Measurements from ENCODE around the gene DAPK1. TPM values are rescaled to one million over a fixed set of nuclear protein-coding genes. Genes with fewer than 3 reads are reported as not detected.

DAPK1 gene
- total and polyA plus RNA-seq, 10 of the 15 experiments (the other 5 are each of a cell fraction or from before 2014, with no cell fraction given): 8.2 to 94.7 (median 51.6) TPM

DNA sequence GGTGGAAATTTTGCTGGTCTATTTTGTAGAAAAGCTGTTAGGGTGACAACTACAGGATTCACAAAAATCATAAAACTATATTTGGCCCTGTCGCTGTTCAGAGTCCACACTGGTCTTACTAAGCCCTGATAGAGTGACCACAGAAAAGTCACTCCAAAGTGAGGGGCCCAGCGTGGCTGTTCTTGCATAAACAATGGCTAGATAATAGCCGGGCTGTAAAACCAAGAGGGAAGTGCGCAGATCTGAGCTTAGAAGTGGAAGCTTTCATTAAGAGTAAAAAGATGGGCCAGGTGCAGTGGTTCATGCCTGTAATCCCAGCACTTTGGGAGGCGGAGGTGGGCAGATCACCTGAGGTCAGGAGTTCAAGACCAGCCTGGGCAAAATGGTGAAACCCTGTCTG is 212.8 kb downstream of the DAPK1 start:
- no peak for FAIRE-seq

More for the DNA sequence above, 212.8 kb downstream of the DAPK1 start:
- 20% methylated on average over 5 of the region's 5 CpGs for WGBS (ENCODE audit: insufficient coverage, insufficient replicate concordance, low lambda C conversion rate, missing lambda C conversion rate)
- intact Hi-C loops (cut with micrococcal nuclease; ENCODE audit: unreplicated experiment): no loop called here
- Histone ChIP-seq H3K79me2 (ENCODE audit: control insufficient read depth, insufficient read depth, low read length) (no peaks in the 10 kb centered on the region), H4K20me1 (ENCODE audit: control insufficient read depth, insufficient read depth) (no peaks in the 10 kb centered on the region), H3K9ac (ENCODE audit: control insufficient read depth, insufficient read depth, low read length) (no peak overlapping the region), H3K9me3 (replicated peaks; ENCODE audit: control insufficient read depth, insufficient read depth, low read length) (no peaks in the 10 kb centered on the region), H3K4me3 (no peak overlapping the region), H3K27me3 (replicated peaks in 1 of 2; ENCODE audit: control insufficient read depth in 2 of 2, insufficient read depth in 2 of 2, low read length in 1 of 2) (peaks cover 0 to 2% of the 10 kb centered on the region in 2 experiments; a peak in 1 of 4 replicates), H3K4me1 (ENCODE audit: control insufficient read depth, insufficient read depth, low read length) (peaks cover 15% of the 10 kb centered on the region), H3K27ac (ENCODE audit: control insufficient read depth, insufficient read depth) (no peak overlapping the region), H3K36me3 (ENCODE audit: control insufficient read depth in 2 of 2, insufficient read depth in 2 of 2, low read length in 1 of 2) (peaks cover 5 to 10% of the 10 kb centered on the region in 2 experiments; a peak in 3 of 4 replicates), H3K4me2 (ENCODE audit: control insufficient read depth, insufficient read depth) (no peak overlapping the region), H2AFZ (ENCODE audit: control insufficient read depth, low read depth, low read length) (no peak overlapping the region)
- ATAC-seq (no peak), DNase-seq (ENCODE audit: low read depth, low spot score) (no peak)
- RAD21 ChIA-PET (ENCODE audit: unreplicated experiment): no interaction called here
- CTCF ChIA-PET: interaction anchor here (1.0 kb wide), 1 partner anchor 26 kb away, joined by 3 read pairs; no protein-coding TSS in a partner anchor
- SMC1A ChIA-PET (ENCODE audit: uncharacterized antibody, unreplicated experiment): interaction anchor here (0.5 kb wide), 1 partner anchor 11 kb away, joined by 3 read pairs; no protein-coding TSS in a partner anchor
- BruUV-seq (replicated peaks): no TSS peak
- TF ChIP-seq SMC3 (IDR thresholded peaks at IDR 0.05; ENCODE audit: borderline replicate concordance, low read length) (no peak), POLR2AphosphoS5 (IDR thresholded peaks at IDR 0.05; ENCODE audit: low read length) (no peak), KDM1A (IDR thresholded peaks at IDR 0.05; ENCODE audit: borderline replicate concordance) (no peak), TBL1XR1 (IDR thresholded peaks at IDR 0.05; ENCODE audit: low read depth, low read length) (no peak), ZZZ3 (IDR thresholded peaks at IDR 0.05; ENCODE audit: control insufficient read depth, insufficient read length, low read depth) (no peak), YY1 (IDR thresholded peaks at IDR 0.05; ENCODE audit: low read depth, low read length) (no peak), LARP7 (IDR thresholded peaks at IDR 0.05) (no peak), STAT3 (IDR thresholded peaks at IDR 0.05; ENCODE audit: low read depth, low read length) (no peak), FOXK2 (IDR thresholded peaks at IDR 0.05) (no peak), KLF5 (IDR thresholded peaks at IDR 0.05; ENCODE audit: partially characterized antibody) (no peak), BRCA1 (IDR thresholded peaks at IDR 0.05; ENCODE audit: low read depth, low read length) (no peak), TCF7 (IDR thresholded peaks at IDR 0.05; ENCODE audit: borderline replicate concordance) (no peak)
- TF ChIP-seq, protein P1, sequence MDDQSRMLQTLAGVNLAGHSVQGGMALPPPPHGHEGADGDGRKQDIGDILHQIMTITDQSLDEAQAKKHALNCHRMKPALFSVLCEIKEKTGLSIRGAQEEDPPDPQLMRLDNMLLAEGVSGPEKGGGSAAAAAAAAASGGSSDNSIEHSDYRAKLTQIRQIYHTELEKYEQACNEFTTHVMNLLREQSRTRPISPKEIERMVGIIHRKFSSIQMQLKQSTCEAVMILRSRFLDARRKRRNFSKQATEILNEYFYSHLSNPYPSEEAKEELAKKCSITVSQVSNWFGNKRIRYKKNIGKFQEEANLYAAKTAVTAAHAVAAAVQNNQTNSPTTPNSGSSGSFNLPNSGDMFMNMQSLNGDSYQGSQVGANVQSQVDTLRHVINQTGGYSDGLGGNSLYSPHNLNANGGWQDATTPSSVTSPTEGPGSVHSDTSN (IDR thresholded peaks at IDR 0.05; ENCODE audit: insufficient replicate concordance, low read depth, low read length): no peak
- TF ChIP-seq, protein P2, sequence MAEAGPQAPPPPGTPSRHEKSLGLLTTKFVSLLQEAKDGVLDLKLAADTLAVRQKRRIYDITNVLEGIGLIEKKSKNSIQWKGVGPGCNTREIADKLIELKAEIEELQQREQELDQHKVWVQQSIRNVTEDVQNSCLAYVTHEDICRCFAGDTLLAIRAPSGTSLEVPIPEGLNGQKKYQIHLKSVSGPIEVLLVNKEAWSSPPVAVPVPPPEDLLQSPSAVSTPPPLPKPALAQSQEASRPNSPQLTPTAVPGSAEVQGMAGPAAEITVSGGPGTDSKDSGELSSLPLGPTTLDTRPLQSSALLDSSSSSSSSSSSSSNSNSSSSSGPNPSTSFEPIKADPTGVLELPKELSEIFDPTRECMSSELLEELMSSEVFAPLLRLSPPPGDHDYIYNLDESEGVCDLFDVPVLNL (IDR thresholded peaks at IDR 0.05; ENCODE audit: low read depth, low read length): no peak
- TF ChIP-seq, protein P3, sequence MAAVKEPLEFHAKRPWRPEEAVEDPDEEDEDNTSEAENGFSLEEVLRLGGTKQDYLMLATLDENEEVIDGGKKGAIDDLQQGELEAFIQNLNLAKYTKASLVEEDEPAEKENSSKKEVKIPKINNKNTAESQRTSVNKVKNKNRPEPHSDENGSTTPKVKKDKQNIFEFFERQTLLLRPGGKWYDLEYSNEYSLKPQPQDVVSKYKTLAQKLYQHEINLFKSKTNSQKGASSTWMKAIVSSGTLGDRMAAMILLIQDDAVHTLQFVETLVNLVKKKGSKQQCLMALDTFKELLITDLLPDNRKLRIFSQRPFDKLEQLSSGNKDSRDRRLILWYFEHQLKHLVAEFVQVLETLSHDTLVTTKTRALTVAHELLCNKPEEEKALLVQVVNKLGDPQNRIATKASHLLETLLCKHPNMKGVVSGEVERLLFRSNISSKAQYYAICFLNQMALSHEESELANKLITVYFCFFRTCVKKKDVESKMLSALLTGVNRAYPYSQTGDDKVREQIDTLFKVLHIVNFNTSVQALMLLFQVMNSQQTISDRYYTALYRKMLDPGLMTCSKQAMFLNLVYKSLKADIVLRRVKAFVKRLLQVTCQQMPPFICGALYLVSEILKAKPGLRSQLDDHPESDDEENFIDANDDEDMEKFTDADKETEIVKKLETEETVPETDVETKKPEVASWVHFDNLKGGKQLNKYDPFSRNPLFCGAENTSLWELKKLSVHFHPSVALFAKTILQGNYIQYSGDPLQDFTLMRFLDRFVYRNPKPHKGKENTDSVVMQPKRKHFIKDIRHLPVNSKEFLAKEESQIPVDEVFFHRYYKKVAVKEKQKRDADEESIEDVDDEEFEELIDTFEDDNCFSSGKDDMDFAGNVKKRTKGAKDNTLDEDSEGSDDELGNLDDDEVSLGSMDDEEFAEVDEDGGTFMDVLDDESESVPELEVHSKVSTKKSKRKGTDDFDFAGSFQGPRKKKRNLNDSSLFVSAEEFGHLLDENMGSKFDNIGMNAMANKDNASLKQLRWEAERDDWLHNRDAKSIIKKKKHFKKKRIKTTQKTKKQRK (IDR thresholded peaks at IDR 0.05; ENCODE audit: low read depth, low read length): no peak
- POLR2A ChIA-PET: no interaction called here
- in situ Hi-C loops (cut with MboI): no loop called here
